GM12878 (cell line): ENCODE results near the gene SGMS1.

Experiments
- CHD2 ChIP-seq: IDR thresholded peaks from 2 replicates; pipeline ENCODE4 v1.6.1; 2011; ENCODE audit warnings: low read depth, low read length, improper control_type of control experiment, borderline replicate concordance
- CHD4 ChIP-seq: fragments of 200-600 bp; sonication (generic); IDR thresholded peaks from 2 replicates; pipeline ENCODE4 v1.6.1; 2016; ENCODE audit warnings: mild to moderate bottlenecking
- JUNB ChIP-seq: IDR thresholded peaks from 2 replicates; pipeline ENCODE4 v1.6.1; 2016; ENCODE audit warnings: antibody characterized with exemption, mild to moderate bottlenecking
- NFYB ChIP-seq: IDR thresholded peaks from 2 replicates; pipeline ENCODE4 v1.6.1; 2011; ENCODE audit warnings: low read depth, mild to moderate bottlenecking, low read length, improper control_type of control experiment, moderate library complexity; ENCODE audit not compliant: insufficient read depth
- POLR2AphosphoS5 ChIP-seq: IDR thresholded peaks from 2 replicates; pipeline ENCODE4 v1.6.1; 2011; ENCODE audit warnings: mild to moderate bottlenecking, low read length, inconsistent platforms
- SPI1 ChIP-seq: IDR thresholded peaks from 2 replicates; pipeline ENCODE4 v1.6.1; 2011; ENCODE audit warnings: low read depth, mild to moderate bottlenecking, low read length, moderate library complexity, borderline replicate concordance; ENCODE audit not compliant: insufficient read depth
- TF ChIP-seq, protein P1 (sequence below), 3 experiments: IDR thresholded peaks in 2 of 3; conservative IDR thresholded peaks in 1 of 3; 2 replicates each; pipeline ENCODE4 v1.5.1; 2011; ENCODE audit warnings: low read depth in 3 of 3, low read length in 3 of 3, mild to moderate bottlenecking in 3 of 3, control low read depth in 2 of 3, moderate library complexity in 2 of 3, inconsistent platforms in 1 of 3, mixed read lengths in 1 of 3; ENCODE audit not compliant: control insufficient read depth in 2 of 3, insufficient read depth in 1 of 3; ENCODE audit errors: extremely low read depth in 1 of 3

DNA sequence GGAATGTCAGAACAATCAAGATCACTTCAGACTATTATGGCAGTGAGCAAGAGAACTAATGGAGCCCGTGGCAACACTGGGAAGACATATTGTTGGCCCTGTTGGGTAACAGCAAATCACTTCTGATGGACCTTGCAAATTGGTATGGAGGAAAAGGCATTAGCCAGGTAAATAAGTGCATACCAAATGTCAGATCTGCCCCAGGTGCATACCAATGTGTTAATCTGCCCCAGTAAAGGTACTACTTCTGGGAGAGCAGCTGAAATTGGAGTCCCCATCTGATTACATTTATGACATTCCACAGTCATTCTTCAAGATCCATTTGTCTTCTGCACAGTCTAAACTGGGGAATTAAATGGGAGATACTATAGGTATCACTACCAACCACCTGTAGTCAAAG is 3.7 kb upstream of the SGMS1 start:
- TF ChIP-seq SPI1 (no peak), POLR2AphosphoS5 (no peak), CHD4 (no peak), JUNB (no peak), NFYB (no peak), CHD2 (no peak)
- TF ChIP-seq, protein P1, sequence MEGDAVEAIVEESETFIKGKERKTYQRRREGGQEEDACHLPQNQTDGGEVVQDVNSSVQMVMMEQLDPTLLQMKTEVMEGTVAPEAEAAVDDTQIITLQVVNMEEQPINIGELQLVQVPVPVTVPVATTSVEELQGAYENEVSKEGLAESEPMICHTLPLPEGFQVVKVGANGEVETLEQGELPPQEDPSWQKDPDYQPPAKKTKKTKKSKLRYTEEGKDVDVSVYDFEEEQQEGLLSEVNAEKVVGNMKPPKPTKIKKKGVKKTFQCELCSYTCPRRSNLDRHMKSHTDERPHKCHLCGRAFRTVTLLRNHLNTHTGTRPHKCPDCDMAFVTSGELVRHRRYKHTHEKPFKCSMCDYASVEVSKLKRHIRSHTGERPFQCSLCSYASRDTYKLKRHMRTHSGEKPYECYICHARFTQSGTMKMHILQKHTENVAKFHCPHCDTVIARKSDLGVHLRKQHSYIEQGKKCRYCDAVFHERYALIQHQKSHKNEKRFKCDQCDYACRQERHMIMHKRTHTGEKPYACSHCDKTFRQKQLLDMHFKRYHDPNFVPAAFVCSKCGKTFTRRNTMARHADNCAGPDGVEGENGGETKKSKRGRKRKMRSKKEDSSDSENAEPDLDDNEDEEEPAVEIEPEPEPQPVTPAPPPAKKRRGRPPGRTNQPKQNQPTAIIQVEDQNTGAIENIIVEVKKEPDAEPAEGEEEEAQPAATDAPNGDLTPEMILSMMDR (IDR thresholded peaks at IDR 0.05 in 2 of 3, conservative IDR thresholded peaks at IDR 0.05 in 1 of 3; ENCODE audit: control insufficient read depth in 2 of 3, extremely low read depth in 1 of 3, insufficient read depth in 1 of 3, low read depth in 3 of 3, low read length in 3 of 3), result no peak
